ENCODE data around the gene TMEM92.

TMEM92 gene

DNA sequence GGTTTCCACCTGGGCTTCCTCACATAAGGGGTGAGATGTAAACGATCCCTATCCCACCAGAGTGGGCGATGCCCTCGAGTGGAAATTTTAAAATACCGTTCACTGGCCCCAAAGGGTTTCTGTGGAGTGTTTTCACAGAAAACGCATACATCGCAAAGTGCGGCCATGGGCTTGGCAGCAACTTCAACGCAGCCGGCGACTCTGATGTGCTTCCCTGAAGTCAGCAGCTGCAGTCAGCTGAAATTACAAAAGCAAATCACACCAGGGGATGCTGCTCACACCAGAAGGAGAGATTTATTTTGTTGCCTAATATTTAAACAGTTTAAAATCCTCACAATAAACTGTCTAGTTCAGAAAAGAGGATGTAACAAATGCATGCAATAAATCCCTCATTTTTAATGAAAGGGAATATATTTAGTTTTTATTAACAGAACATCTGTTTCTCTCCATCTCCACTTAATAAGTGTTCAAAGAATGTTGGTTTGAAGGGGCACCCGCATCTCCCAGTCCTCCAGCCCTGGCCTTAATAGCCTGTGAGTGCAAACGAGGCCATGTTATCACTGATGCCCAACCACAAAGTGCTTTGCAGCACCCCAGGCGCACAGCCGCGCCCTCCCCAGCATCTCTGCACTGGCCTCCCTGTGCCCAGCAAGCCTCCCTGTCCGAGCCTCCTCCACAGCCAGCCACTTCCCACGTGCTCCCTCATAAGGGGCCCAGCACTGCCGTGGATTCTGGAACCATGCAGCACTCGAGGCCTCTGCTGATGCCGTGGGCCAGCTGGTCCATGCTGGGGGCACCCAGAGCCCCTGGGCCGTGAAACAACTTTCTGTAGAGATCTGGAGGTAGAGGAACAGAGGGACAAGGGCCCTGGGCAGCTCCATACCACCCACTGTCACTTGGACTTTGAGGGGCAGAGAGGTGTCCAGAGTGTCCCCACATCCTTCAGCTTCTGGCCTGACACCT is 54.4 kb downstream of the TMEM92 start:
- no peak for DNase-seq (ENCODE audit: low read depth in 2 of 2)

DNA sequence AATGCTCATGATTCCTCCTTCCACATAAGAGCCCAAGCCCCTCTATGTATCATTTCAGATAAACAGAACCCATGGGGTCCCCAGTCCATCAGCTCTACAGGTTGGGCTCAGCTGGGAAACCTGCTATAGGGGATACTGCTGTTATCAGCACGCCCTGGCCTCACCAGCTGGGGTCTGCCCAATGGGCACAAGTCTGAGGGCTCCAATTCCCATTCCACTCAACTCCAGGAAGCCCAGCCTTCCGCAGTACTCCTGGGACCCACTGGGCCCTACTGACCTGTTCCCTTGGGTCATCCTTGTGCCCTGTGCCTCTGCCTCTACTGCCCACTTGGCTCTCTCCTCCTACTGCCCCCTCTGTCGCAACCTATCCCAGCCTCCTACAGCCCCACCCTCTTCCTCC is 55.5 kb downstream of the TMEM92 start:
- DNase-seq (ENCODE audit: low read depth in 2 of 2), result no peak

DNA sequence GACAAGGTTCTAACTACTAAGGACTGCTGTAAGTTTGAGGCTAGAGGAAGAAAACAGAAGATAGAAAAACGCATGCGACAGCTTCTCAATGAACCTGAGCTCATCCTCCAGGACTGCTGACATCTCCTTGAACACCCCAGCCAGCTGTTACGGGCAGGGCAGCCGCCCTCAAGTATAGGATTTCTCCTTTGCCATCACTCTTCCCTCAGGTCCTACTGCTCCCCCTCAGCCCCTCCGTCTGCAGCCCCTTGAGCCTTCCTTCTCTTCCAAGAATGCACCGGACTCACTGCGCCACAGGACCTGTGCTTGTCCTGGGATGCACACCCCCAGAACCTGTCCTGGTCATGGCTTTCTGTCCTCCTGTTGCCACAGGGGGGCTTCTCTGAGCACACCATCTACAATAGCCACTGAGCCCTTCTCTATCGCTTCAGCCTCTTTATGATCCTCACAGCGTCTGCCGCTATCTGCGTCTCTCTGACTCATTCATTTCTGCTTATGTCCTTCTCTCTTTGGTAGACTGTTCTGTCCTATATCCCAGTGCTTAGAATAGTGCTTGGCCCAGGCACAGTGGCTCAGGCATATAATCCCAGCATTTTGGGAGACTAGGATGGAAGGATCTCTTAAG is 56.0 kb downstream of the TMEM92 start:
- no peak for DNase-seq (ENCODE audit: low read depth in 2 of 2)

All from stimulated activated CD4-positive, alpha-beta T cell treated with anti-CD3 and anti-CD28 coated beads, Interleukin-15, amount 100 ng/mL, for 48 hours (primary cell).